Measurements from ENCODE around the gene CCDC188. TPM values are rescaled to one million over a fixed set of nuclear protein-coding genes. Genes with fewer than 3 reads are reported as not detected.

The CCDC188 gene
- total and polyA plus RNA-seq, 9 of the 15 experiments (the other 6 are each of a cell fraction or from before 2014, with no cell fraction given) = not detected

GRCh38 chr22:20146777-20147176 is 4.1 kb downstream of the CCDC188 start (continued):
- TF ChIP-seq ZNF407 (IDR thresholded peaks at IDR 0.05; ENCODE audit: low read depth) (no peak), TAL1 (IDR thresholded peaks at IDR 0.05) (no peak), ZNF24 (IDR thresholded peaks at IDR 0.05) (no peak), POLR3G (IDR thresholded peaks at IDR 0.05; ENCODE audit: extremely low read depth, insufficient read length, insufficient replicate concordance) (no peak), ZNF146 (CRISPR knock-in tag; IDR thresholded peaks at IDR 0.05; ENCODE audit: unreplicated experiment) (no peak), KAT2B (IDR thresholded peaks at IDR 0.05; ENCODE audit: low read depth, low read length) (no peak), ZBTB49 (CRISPR knock-in tag; IDR thresholded peaks at IDR 0.05; ENCODE audit: borderline replicate concordance) (no peak), ZNF165 (CRISPR knock-in tag; IDR thresholded peaks at IDR 0.05; ENCODE audit: borderline replicate concordance) (no peak), THRAP3 (IDR thresholded peaks at IDR 0.05; ENCODE audit: borderline replicate concordance) (no peak), ZNF12 (CRISPR knock-in tag; IDR thresholded peaks at IDR 0.05) (no peak), ZKSCAN1 (IDR thresholded peaks at IDR 0.05; ENCODE audit: low read depth, low read length) (no peak), KAT7 (CRISPR knock-in tag; IDR thresholded peaks at IDR 0.05; ENCODE audit: borderline replicate concordance) (0 out of 2 replicates have a peak, but pooled peaks have one; percentile 24), ZNF644 (tag; IDR thresholded peaks at IDR 0.05; ENCODE audit: low read depth) (no peak), GMEB1 (CRISPR knock-in tag; IDR thresholded peaks at IDR 0.05) (no peak), EGR1 (conservative IDR thresholded peaks at IDR 0.05) (peak; percentile 64)
- TF ChIP-seq, protein P1, sequence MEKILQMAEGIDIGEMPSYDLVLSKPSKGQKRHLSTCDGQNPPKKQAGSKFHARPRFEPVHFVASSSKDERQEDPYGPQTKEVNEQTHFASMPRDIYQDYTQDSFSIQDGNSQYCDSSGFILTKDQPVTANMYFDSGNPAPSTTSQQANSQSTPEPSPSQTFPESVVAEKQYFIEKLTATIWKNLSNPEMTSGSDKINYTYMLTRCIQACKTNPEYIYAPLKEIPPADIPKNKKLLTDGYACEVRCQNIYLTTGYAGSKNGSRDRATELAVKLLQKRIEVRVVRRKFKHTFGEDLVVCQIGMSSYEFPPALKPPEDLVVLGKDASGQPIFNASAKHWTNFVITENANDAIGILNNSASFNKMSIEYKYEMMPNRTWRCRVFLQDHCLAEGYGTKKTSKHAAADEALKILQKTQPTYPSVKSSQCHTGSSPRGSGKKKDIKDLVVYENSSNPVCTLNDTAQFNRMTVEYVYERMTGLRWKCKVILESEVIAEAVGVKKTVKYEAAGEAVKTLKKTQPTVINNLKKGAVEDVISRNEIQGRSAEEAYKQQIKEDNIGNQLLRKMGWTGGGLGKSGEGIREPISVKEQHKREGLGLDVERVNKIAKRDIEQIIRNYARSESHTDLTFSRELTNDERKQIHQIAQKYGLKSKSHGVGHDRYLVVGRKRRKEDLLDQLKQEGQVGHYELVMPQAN (IDR thresholded peaks at IDR 0.05; ENCODE audit: borderline replicate concordance) = no peak
